ENCODE measurements around the gene TMPRSS6.

- TF ChIP-seq CTCF (IDR thresholded peaks at IDR 0.05) (no peak), POLR2A (IDR thresholded peaks at IDR 0.05) (no peak)
Observed at GRCh38 chr22:37053310-37054055, 56.0 kb downstream of the TMPRSS6 start.

All from right lobe of liver (tissue), 4 donors.